ENCODE data around the gene CARD10. TPM values are rescaled to one million over a fixed set of nuclear protein-coding genes. Genes with fewer than 3 reads are reported as not detected.
"Not testable (repeated sequence)": the region's sequence is repeated elsewhere in the genome, so short reads cannot be mapped to it uniquely, and the experiment has no call there.

CARD10 gene
- total RNA-seq, 1 donor from 2014 or later: 2.7 TPM

DNA sequence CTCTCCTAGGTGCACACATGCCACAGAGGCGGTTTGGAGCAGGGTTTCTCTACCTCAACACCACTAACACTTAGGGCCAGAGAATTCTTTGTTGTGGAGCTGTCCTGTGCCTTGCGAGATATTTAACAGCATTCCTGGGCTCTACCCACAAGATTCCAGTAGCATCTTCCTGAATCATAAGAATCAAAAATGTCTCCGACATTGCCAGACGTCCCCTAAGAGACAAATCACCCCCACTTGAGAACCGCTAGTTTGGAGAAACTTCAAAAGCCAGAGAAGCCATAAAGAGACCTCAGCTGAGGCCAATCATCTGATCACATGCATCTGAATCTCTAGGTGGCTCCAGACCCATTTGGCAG lies 49.1 kb downstream of the CARD10 start:
- Mint-ChIP-seq H3K4me1 (ENCODE audit: low read depth, unreplicated experiment) (peaks cover 20% of the 10 kb centered on the region), H3K4me3 (ENCODE audit: unreplicated experiment) (no peak overlapping the region), H3K27me3 (ENCODE audit: unreplicated experiment) (peaks cover 4% of the 10 kb centered on the region), H3K9me3 (ENCODE audit: unreplicated experiment) (peaks cover 4% of the 10 kb centered on the region), H3K27ac (ENCODE audit: unreplicated experiment) (no peak overlapping the region), H3K36me3 (ENCODE audit: unreplicated experiment) (no peaks in the 10 kb centered on the region)
- DNase-seq: no peak
- TF ChIP-seq, protein P1, sequence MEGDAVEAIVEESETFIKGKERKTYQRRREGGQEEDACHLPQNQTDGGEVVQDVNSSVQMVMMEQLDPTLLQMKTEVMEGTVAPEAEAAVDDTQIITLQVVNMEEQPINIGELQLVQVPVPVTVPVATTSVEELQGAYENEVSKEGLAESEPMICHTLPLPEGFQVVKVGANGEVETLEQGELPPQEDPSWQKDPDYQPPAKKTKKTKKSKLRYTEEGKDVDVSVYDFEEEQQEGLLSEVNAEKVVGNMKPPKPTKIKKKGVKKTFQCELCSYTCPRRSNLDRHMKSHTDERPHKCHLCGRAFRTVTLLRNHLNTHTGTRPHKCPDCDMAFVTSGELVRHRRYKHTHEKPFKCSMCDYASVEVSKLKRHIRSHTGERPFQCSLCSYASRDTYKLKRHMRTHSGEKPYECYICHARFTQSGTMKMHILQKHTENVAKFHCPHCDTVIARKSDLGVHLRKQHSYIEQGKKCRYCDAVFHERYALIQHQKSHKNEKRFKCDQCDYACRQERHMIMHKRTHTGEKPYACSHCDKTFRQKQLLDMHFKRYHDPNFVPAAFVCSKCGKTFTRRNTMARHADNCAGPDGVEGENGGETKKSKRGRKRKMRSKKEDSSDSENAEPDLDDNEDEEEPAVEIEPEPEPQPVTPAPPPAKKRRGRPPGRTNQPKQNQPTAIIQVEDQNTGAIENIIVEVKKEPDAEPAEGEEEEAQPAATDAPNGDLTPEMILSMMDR (IDR thresholded peaks at IDR 0.05; ENCODE audit: partially characterized antibody, unreplicated experiment): no peak

DNA sequence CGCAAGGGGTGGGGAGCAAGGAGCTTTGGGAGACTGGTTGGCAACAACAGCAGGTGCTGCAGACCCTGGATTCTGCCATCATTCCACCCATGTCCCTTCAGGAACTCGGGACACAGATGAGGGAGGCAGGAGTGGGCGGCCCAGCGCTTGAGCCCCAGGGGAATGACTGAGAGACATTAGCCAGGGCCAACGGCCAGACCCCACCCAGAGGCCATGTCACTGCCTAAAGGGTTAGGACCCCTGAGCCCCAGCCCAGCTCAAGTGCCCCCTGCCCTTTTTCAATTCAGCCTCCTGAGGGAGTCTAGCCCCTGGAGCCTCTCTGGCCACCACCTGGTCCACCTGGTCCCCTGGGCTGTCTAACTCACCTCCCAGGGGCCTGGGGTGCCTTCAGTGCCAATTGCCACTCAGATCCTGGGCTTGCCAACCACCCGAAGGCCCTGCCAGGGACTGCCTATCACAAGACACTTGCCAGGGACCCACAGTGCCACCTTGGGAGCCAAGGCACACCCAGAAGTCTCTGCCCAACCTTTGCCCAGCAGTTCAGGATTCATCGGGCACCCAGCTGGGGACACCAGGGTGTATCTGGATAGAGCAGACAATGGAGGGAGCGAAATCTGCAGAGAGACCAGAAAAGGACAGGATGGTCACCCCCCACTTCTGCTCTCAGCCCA lies 49.7 kb downstream of the CARD10 start:
- H3K27me3 Mint-ChIP-seq (ENCODE audit: unreplicated experiment): peaks cover 4% of the 10 kb centered on the region

DNA sequence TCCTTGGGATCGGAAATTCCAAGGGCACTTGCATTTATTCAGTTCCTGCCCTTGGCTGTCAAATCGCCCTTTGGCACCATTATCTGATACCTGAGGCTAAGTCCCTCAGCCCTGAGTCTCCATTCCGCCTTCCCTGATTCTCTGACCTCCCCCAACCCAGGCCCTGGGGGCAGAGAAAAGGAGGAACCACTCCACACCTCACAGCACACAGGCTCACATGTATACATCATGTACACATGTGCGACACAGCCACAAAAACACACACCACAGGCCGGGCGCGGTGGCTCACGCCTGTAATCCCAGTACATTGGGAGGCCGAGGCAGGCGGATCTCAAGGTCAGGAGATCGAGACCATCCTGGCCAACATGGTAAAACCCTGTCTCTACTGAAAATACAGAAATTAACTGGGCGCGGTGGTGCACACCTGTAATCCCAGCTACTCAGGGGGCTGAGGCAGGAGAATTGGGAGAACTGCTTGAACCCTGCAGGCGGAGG lies 51.0 kb downstream of the CARD10 start:
- H3K36me3 Mint-ChIP-seq (ENCODE audit: unreplicated experiment); H3K27me3 Mint-ChIP-seq (ENCODE audit: unreplicated experiment); H3K4me3 Mint-ChIP-seq (ENCODE audit: unreplicated experiment); DNase-seq; H3K9me3 Mint-ChIP-seq (ENCODE audit: unreplicated experiment): not testable (repeated sequence)
- Mint-ChIP-seq H3K4me1 (ENCODE audit: low read depth, unreplicated experiment) (peaks cover 22% of the 10 kb centered on the region), H3K27ac (ENCODE audit: unreplicated experiment) (peak overlapping the region; percentile 64)

More for the DNA sequence above, 49.7 kb downstream of the CARD10 start:
- H3K36me3 Mint-ChIP-seq (ENCODE audit: unreplicated experiment): no peaks in the 10 kb centered on the region
- TF ChIP-seq, protein P1 (IDR thresholded peaks at IDR 0.05; ENCODE audit: partially characterized antibody, unreplicated experiment): no peak
- H3K4me1 Mint-ChIP-seq (ENCODE audit: low read depth, unreplicated experiment): peaks cover 19% of the 10 kb centered on the region
- no peak overlapping the region for H3K27ac Mint-ChIP-seq (ENCODE audit: unreplicated experiment)
- no peak for DNase-seq
- no peak overlapping the region for H3K4me3 Mint-ChIP-seq (ENCODE audit: unreplicated experiment)
- peaks cover 5% of the 10 kb centered on the region for H3K9me3 Mint-ChIP-seq (ENCODE audit: unreplicated experiment)

DNA sequence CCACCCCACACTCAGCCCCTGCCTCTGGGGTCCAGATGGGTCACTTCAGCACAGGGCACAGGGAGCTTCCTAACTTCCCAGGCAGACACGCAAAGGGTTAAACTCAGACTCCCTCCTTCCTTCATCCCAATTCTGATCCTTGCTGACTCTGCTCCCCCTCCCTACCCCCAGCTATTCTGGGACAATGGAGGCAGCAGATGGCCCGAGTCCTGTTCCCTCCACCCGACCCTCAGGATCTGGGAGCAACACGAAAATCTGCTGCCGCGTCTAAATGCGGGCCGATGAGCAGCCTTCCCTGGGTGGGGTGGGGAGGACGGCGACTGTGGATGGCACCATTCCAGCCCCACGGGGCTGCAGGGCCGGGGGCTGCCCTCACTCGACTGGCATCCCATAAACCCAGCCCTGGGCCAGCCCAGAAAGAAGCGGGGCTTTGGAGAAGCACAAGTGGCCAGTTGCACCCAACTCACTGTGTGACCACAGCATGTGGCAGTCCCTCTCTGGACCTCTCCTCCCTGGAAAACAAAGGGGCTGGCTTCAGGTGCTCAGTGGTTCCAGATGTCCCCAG lies 51.7 kb downstream of the CARD10 start:
- Mint-ChIP-seq H3K4me3 (ENCODE audit: unreplicated experiment) (no peak overlapping the region), H3K27ac (ENCODE audit: unreplicated experiment) (peak overlapping the region; percentile 68), H3K9me3 (ENCODE audit: unreplicated experiment) (peaks cover 6% of the 10 kb centered on the region), H3K36me3 (ENCODE audit: unreplicated experiment) (no peaks in the 10 kb centered on the region), H3K27me3 (ENCODE audit: unreplicated experiment) (peaks cover 8% of the 10 kb centered on the region), H3K4me1 (ENCODE audit: low read depth, unreplicated experiment) (peaks cover 27% of the 10 kb centered on the region)
- DNase-seq: no peak
- TF ChIP-seq, protein P1 (IDR thresholded peaks at IDR 0.05; ENCODE audit: partially characterized antibody, unreplicated experiment): no peak

DNA sequence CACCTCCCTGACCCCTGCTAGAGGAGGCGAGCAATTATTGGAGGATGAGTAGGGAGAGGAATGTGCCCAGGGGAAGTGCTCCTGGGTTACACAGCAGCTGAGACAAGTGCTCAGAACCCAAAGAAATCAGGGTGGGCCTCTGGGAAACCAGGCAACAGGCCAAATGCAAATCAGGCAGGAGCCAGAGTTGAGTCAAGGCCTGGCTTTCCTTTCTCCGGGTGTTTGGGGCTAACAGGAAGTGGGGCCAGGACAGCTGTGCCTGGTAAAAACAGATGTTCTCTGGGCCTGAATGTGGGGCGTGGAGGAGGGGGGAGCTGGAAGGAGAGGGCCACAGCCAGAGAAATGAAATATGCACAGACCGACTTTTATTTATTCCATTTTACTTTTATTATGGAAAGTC lies 55.0 kb downstream of the CARD10 start:
- peaks cover 28% of the 10 kb centered on the region for H3K4me1 Mint-ChIP-seq (ENCODE audit: low read depth, unreplicated experiment)
- TF ChIP-seq, protein P1 (IDR thresholded peaks at IDR 0.05; ENCODE audit: partially characterized antibody, unreplicated experiment): no peak
- no peak overlapping the region for H3K27ac Mint-ChIP-seq (ENCODE audit: unreplicated experiment)
- H3K27me3 Mint-ChIP-seq (ENCODE audit: unreplicated experiment): peaks cover 6% of the 10 kb centered on the region
- no peak overlapping the region for H3K4me3 Mint-ChIP-seq (ENCODE audit: unreplicated experiment)
- DNase-seq: no peak
- H3K9me3 Mint-ChIP-seq (ENCODE audit: unreplicated experiment): peaks cover 5% of the 10 kb centered on the region
- H3K36me3 Mint-ChIP-seq (ENCODE audit: unreplicated experiment): no peaks in the 10 kb centered on the region

Measured in glutamatergic neuron (in vitro differentiated cells).